Stimulated activated naive B cell treated with anti-CD40 and anti-IgM and Interleukin-4, amounts not matched to agents 10 μg/mL and 1 μg/mL and 100 μg/mL, for 72 hours (primary cell): ENCODE measurements around the gene SMOC2.

ENCODE experiments used
- ATAC-seq, 2 donors: fragments of 150-1000 bp; cut with Tn5 transposase; replicated peaks; 2 replicates each; pipeline ENCODE4 v1.10.0; 2021; ENCODE audit warnings: moderate library complexity in 1 of 2
- DNase-seq: peaks from one replicate; pipeline ENCODE4 v3.0.0; 2021
- H3K27ac Mint-ChIP-seq: one replicate; pipeline ENCODE4 v1.8.0; 2022; ENCODE audit warnings: mild to moderate bottlenecking, mixed read lengths
- H3K27me3 Mint-ChIP-seq, 2 donors: one replicate each; pipeline ENCODE4 v1.8.0; 2022; ENCODE audit warnings: mixed read lengths in 2 of 2
- H3K36me3 Mint-ChIP-seq, 2 donors: one replicate each; pipeline ENCODE4 v1.8.0; 2022; ENCODE audit warnings: mixed read lengths in 2 of 2, mild to moderate bottlenecking in 1 of 2
- H3K4me1 Mint-ChIP-seq, 2 donors: one replicate each; pipeline ENCODE4 v1.8.0; 2022; ENCODE audit warnings: mixed read lengths in 2 of 2, mild to moderate bottlenecking in 1 of 2
- H3K4me3 Mint-ChIP-seq, 2 donors: one replicate each; pipeline ENCODE4 v1.8.0; 2022; ENCODE audit warnings: mild to moderate bottlenecking in 2 of 2, mixed read lengths in 2 of 2, moderate library complexity in 1 of 2
- H3K9me3 Mint-ChIP-seq, 2 donors: one replicate each; pipeline ENCODE4 v1.8.0; 2022; ENCODE audit warnings: mixed read lengths in 2 of 2, mild to moderate bottlenecking in 1 of 2

The SMOC2 gene, protein sequence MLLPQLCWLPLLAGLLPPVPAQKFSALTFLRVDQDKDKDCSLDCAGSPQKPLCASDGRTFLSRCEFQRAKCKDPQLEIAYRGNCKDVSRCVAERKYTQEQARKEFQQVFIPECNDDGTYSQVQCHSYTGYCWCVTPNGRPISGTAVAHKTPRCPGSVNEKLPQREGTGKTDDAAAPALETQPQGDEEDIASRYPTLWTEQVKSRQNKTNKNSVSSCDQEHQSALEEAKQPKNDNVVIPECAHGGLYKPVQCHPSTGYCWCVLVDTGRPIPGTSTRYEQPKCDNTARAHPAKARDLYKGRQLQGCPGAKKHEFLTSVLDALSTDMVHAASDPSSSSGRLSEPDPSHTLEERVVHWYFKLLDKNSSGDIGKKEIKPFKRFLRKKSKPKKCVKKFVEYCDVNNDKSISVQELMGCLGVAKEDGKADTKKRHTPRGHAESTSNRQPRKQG

DNA sequence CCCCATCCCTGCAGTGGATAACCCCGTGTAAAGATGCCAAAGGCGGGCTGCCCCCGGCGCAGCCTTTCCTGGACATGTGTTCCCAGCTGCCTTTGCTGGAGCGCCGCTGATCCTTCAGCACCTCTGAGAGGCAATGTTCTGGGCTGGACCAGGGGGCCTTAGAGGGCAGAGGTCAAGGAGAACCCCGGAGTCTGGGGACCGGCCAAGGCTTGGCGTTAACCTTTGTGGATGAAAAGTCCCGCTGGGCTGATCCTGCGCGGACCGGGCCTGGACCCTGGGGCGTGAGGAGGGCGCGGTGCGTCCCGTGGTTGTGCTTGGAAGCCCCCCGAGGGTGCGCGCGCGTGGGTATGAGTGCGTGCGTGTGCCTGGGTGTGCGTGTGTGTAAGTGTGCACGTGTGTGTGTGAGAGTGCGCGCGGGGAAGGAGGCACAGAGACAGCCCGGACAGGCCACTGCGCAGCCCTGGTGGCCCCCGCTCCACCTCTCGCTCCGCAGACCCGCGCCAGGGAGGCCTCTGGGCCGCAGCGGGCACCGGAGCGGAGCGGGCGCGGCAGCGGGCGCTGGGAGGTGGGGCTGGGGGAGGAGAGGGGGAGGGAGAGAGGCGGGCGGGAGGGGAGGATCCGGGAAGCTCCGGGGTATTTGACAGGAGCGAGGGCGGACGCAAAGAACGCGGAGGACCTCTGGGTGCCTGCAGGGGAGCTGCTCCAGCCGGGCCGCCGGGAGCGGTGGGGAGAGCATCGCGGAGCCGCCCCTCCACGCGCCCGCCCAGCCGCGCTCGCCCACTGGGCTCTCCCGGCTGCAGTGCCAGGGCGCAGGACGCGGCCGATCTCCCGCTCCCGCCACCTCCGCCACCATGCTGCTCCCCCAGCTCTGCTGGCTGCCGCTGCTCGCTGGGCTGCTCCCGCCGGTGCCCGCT, at the start of gene SMOC2:
Gene SMOC2, plus strand, starts transcription at position 665 of the 914 bp plus-strand sequence. Its CDS starts 187 bp downstream, at position 852.
- Mint-ChIP-seq H3K9me3 (no peaks in the 10 kb centered on the region), H3K27me3 (peaks cover 43 to 63% of the 10 kb centered on the region in 2 donors)

DNA sequence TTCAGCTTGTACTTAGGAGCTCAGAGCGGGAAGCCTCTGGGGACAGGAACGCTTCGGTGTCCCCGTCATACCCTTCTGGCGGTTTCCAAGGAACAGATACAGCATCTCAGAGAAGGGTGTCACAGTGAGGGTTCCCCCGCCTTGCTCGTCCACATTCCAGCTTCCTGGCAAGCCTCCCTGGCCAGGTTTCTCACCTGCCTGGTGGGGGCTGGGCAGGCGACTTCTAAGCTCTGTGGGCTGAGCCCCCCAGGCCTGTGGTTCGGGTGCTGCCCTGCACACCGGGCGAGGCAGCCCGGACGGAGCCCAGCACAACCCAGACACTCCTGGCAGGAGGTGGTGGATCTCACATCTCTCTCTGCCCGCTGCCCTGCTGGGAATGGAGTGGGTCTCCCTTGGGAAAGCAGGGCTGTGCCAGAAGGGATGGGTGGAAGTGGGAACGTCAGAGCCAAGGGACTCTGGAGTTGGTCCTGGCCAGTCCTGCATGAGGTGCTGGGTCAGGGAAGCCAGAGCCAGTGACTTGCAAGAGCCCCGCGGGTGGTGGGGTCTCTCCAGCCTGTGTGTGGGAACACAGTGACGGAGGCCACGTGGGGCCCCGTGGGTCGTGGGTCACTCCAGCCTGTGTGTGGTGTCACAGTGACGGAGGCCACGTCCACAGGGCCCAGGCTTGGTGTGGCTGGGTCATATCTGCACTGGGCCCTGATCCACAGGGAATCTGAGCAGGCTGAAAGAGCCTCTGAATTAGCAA, 47.7 kb upstream of the SMOC2 start:
- ATAC-seq (no peak), DNase-seq (no peak)
- H3K4me1 Mint-ChIP-seq: no peaks in the 10 kb centered on the region
- H3K27me3 Mint-ChIP-seq: peaks cover 4 to 7% of the 10 kb centered on the region in 2 donors
- no peak overlapping the region for H3K27ac Mint-ChIP-seq
- H3K36me3 Mint-ChIP-seq: no peaks in the 10 kb centered on the region
- H3K9me3 Mint-ChIP-seq: peaks cover 2 to 4% of the 10 kb centered on the region in 2 donors
- H3K4me3 Mint-ChIP-seq: no peak overlapping the region

More for the DNA sequence above, at the start of gene SMOC2:
- H3K4me1 Mint-ChIP-seq: peaks cover 0 to 3% of the 10 kb centered on the region in 2 donors
- H3K4me3 Mint-ChIP-seq: no peak within 1 kb of the TSS
- ATAC-seq (no peak), DNase-seq (no peak)
- H3K27ac Mint-ChIP-seq: no peak within 1 kb of the TSS
- peaks cover 3 to 5% of the 10 kb centered on the region in 2 donors for H3K36me3 Mint-ChIP-seq

DNA sequence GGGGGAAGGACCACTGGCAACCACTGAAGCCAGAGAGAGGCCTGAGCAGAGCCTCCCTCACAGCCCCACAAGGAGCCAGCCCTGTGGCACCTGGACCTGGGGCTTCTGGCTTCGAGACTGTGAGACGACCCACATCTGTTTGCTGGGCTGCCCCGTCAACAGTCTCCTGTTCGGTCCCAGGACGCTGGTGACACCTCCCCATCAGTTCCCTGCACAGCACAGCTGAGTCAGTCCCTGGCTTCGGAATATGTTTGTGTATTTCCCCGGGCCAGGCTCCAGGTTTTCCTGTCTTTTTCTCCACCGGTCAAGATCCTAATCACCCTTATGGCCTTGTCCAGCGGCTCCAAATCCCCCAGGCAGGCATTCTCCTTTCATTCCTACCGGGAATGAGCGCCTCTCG, 46.4 kb upstream of the SMOC2 start:
- H3K27ac Mint-ChIP-seq: no peak overlapping the region
- DNase-seq (no peak), ATAC-seq (no peak)
- no peak overlapping the region for H3K4me3 Mint-ChIP-seq
- H3K27me3 Mint-ChIP-seq: peaks cover 4 to 7% of the 10 kb centered on the region in 2 donors
- no peaks in the 10 kb centered on the region for H3K36me3 Mint-ChIP-seq
- no peaks in the 10 kb centered on the region for H3K4me1 Mint-ChIP-seq
- peaks cover 3 to 4% of the 10 kb centered on the region in 2 donors for H3K9me3 Mint-ChIP-seq

DNA sequence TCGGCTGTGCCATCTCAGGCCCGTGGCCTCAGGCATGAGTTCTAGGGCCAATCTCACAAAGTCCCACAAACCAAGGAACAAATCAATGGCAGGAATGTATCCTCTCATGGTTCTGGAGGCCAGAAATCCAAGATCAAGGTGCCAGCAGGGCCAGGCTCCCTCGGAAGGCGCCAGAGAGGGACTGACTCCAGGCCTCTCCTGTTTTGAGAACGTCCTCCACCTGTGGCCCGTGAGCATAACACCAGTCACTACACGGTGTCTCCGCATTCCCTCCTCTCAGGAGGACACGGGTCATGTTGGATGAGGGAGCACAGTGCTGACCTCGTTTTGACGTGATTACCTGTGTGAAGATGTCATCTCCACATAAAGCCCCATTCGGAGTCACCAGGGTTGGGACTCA, 45.0 kb upstream of the SMOC2 start:
- Mint-ChIP-seq H3K27ac (no peak overlapping the region), H3K9me3 (peaks cover 3 to 10% of the 10 kb centered on the region in 2 donors), H3K27me3 (peaks cover 4 to 7% of the 10 kb centered on the region in 2 donors), H3K4me1 (no peaks in the 10 kb centered on the region), H3K36me3 (no peaks in the 10 kb centered on the region), H3K4me3 (no peak overlapping the region)
- DNase-seq: no peak
- ATAC-seq: no peak

DNA sequence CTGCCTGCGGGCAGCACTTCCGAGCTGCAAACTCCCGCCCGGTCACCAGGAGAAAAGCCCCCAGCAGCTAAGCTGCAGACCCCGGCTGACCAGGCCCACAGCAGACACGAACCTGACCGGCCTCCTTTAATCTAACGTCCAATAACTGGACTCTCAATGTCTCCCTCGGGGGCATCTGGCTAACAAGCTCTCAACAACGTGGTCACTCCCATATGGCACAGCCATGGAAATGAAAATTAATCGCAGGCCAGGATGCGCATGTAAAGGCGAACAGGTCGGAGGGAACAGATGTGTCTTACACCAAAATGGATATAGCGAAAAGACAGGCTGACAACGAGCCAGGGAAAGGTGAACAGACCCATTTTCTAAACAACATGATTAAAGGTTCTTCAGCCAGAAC, 44.4 kb upstream of the SMOC2 start:
- Mint-ChIP-seq H3K4me1 (no peaks in the 10 kb centered on the region), H3K27ac (no peak overlapping the region), H3K36me3 (no peaks in the 10 kb centered on the region), H3K4me3 (no peak overlapping the region), H3K9me3 (peaks cover 3 to 10% of the 10 kb centered on the region in 2 donors), H3K27me3 (peaks cover 4 to 7% of the 10 kb centered on the region in 2 donors)
- ATAC-seq (no peak), DNase-seq (no peak)

DNA sequence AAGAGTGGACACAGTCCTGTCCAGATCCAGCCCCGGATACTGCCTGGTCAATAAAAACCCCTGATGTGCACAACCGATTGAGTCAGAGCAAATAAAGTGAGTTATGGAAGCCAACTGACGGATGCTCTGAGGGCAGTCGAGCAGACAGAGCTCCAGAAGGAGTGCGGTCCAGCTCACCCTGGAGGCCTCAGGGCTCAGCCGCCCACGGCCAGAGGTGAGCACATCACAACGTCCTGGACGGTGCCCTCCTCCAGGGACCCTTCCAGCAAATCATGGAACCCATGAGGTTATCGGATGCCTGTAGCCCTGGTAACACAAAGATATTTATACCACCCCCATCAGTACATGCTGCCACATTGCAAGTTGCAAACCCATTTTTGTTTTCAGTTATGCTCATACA, 44.0 kb upstream of the SMOC2 start:
- ATAC-seq: no peak
- Mint-ChIP-seq H3K27me3 (peaks cover 4 to 7% of the 10 kb centered on the region in 2 donors), H3K4me1 (no peaks in the 10 kb centered on the region), H3K36me3 (no peaks in the 10 kb centered on the region), H3K4me3 (no peak overlapping the region), H3K9me3 (peaks cover 3 to 13% of the 10 kb centered on the region in 2 donors), H3K27ac (no peak overlapping the region)
- DNase-seq: no peak

DNA sequence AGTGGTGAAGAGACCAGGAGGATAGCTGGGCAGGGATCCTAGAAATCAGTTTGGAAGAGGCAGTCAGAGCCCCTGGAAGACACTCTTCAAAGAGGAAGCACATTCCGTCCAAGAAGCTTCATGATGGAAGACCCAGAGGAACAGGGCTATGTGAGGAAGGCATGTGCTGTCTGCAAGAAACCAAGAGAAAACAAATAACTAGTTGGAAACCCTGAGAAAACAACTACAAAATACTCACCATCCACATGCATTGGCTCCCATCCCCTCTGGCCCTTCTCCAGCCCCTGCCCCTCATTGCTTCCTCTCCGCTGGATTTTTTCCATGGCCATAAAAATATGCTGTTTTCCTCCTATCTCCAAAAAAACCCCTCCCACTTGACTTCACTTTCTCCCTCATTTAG, 40.9 kb upstream of the SMOC2 start:
- H3K27ac Mint-ChIP-seq: no peak overlapping the region

DNA sequence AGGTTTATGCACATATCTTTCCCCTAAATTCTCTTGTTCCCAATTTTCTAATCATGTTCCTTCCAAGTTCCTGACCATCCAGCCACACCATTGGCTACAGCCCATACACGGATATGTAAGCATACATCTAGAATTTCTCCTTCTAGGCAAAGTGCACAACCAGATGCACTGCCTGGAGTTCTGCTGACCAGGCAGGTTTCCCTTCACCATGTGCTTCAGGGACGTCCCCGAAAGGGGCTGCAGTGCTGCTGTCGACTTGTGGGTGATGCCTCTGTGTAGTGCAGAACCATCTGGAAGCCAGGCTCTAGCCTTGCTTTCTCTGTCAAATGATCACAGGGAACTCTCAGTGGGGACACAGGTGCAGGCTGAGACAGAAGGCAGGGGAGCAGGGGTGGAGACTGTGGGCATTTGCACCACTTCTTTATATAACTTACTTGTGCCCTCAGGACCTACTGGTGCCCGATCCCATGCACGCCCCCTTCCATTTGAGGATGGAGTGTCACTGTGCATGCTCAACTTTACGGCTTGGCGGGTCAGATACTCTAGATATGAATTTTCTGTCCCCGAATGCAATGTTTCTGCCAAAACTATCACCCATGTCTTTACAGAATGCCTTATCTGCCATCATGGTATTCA, 37.5 kb upstream of the SMOC2 start:
- ATAC-seq (no peak), DNase-seq (no peak)
- H3K36me3 Mint-ChIP-seq: no peaks in the 10 kb centered on the region
- H3K27me3 Mint-ChIP-seq: no peaks in the 10 kb centered on the region
- H3K9me3 Mint-ChIP-seq: peaks cover 1 to 10% of the 10 kb centered on the region in 2 donors
- H3K4me1 Mint-ChIP-seq: no peaks in the 10 kb centered on the region
- no peak overlapping the region for H3K4me3 Mint-ChIP-seq
- no peak overlapping the region for H3K27ac Mint-ChIP-seq

More for the DNA sequence above, 40.9 kb upstream of the SMOC2 start:
- no peak for DNase-seq
- Mint-ChIP-seq H3K9me3 (peaks cover 1 to 14% of the 10 kb centered on the region in 2 donors), H3K4me1 (no peaks in the 10 kb centered on the region), H3K4me3 (no peak overlapping the region), H3K27me3 (no peaks in the 10 kb centered on the region), H3K36me3 (no peaks in the 10 kb centered on the region)
- ATAC-seq: no peak

DNA sequence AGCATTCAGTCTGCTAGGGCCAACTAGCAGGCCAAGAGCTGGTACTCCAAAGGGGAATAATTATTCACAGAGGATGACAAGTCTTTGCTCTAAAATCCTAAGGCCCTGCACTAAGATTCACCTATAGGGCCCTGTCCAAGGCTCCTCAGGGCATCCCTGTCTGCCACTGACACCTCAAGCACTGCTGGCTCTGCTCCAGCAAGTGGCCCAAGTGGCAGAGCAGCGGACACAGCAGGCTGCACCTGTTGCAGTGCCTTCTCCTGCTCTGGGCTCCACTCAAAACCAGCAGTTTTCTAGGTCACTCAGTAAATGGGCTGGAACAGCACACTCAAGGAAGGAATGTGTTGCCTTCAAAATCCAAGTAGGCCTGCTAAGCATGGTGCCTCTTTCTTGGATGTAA, 36.4 kb upstream of the SMOC2 start:
- Mint-ChIP-seq H3K27me3 (no peaks in the 10 kb centered on the region), H3K4me1 (no peaks in the 10 kb centered on the region), H3K9me3 (peaks cover 0 to 10% of the 10 kb centered on the region in 2 donors), H3K27ac (no peak overlapping the region), H3K4me3 (no peak overlapping the region), H3K36me3 (no peaks in the 10 kb centered on the region)
- ATAC-seq: no peak
- DNase-seq: no peak

DNA sequence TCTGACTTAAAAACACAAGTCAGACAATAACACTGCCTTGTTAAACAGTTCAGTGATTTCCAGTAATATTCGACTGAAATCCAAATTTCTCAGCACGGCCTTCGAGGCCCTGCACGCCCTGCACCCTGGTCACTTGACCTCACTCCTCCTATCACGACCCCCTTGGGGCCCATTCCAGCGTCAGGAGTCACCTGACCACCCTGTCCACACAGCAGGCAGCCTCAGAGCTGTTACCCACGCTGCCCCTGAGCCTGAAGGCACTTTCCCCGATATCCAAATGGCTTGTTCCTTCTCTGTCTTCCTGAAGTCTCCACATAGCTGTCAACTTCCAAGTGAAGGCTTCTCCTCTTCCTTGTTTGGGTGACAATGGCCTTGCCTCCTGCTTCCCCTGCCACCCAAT, 33.1 kb upstream of the SMOC2 start:
- H3K4me1 Mint-ChIP-seq: no peaks in the 10 kb centered on the region
- H3K9me3 Mint-ChIP-seq: peaks cover 0 to 1% of the 10 kb centered on the region in 2 donors
- no peak overlapping the region for H3K4me3 Mint-ChIP-seq
- no peaks in the 10 kb centered on the region for H3K36me3 Mint-ChIP-seq
- no peaks in the 10 kb centered on the region for H3K27me3 Mint-ChIP-seq
- ATAC-seq: no peak
- H3K27ac Mint-ChIP-seq: no peak overlapping the region
- DNase-seq: no peak

DNA sequence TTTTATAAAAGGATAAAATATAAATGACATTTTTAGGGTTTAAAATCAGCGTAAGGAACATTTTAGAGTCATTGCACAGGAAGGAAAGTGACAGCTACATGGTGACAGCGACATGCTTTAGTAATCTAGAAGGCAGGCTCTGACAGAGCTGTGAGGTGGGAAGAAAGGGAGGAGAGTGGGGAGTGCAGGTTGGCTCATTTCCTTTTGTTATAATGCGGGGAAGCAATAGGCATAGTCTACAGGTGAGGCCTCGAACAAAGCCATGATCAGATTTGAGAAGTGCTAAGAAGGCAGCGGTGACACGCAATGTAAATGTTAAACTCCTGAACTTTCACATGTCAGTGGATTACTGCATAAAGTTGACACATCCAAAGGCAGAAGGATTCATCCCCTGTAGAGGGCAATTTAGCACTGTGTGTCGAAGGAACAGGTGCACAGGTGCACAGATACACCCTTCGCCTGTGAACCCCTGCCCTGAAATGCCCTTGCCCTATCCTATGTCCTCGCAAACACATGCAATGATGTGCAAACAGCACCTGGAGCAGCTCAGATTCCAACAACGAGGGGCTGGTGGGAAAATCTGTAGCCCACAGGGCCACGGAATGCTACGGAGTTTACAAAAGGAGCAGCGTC, 32.4 kb upstream of the SMOC2 start:
- ATAC-seq: no peak
- Mint-ChIP-seq H3K27me3 (no peaks in the 10 kb centered on the region), H3K4me3 (no peak overlapping the region), H3K36me3 (no peaks in the 10 kb centered on the region), H3K4me1 (no peaks in the 10 kb centered on the region), H3K9me3 (peaks cover 0 to 2% of the 10 kb centered on the region in 2 donors), H3K27ac (no peak overlapping the region)
- DNase-seq: no peak

DNA sequence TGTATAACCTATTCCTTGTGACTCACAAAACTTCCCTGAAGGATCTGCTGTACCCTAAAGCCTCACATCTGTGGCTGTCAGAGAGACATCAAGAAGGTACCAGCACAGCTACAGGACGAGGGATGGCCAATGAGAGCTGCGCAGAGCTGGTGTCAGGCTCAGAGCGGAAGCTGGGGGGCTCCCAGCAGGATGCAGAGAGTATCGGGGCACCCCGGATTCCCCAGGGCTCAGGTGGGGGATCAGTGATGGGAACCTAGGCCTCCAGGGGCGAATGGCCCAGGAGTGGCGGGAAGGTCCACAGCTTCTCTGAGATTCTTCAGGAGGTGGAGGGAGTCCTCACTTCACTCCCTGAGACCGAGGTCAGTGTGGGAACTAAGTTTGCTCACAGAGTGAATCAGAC, 30.9 kb upstream of the SMOC2 start:
- H3K27ac Mint-ChIP-seq: no peak overlapping the region
- H3K36me3 Mint-ChIP-seq: no peaks in the 10 kb centered on the region
- H3K4me1 Mint-ChIP-seq: no peaks in the 10 kb centered on the region
- DNase-seq (no peak), ATAC-seq (no peak)
- no peak overlapping the region for H3K4me3 Mint-ChIP-seq
- peaks cover 0 to 2% of the 10 kb centered on the region in 2 donors for H3K9me3 Mint-ChIP-seq
- no peaks in the 10 kb centered on the region for H3K27me3 Mint-ChIP-seq

DNA sequence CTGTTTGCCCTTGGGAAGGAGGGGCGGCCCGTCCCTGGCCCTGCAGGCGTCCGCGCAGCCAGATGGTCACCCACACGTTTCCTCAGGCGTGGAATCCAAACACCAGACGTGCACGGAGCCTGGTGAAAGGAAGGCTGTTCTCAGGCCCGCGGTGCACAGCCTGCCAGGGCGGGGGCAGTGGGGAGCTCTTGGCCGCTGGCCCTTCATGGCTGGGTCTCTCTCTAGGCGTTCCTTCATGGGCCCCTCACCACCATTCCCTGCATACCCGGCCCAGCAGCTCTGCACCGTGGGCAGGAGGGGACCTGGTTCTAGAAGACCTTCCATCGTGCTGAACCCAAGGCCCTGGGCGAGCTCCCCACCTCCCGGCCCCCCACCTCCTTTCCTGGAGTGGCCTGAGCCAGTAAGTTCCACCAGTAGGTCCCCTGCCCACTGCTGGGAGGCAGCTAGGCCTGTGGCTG, 30.4 kb upstream of the SMOC2 start:
- Mint-ChIP-seq H3K27ac (no peak overlapping the region), H3K9me3 (peaks cover 0 to 2% of the 10 kb centered on the region in 2 donors)

More for the DNA sequence above, 30.4 kb upstream of the SMOC2 start:
- Mint-ChIP-seq H3K36me3 (no peaks in the 10 kb centered on the region), H3K4me3 (no peak overlapping the region), H3K27me3 (no peaks in the 10 kb centered on the region), H3K4me1 (no peaks in the 10 kb centered on the region)
- DNase-seq (no peak), ATAC-seq (no peak)
